GM19452 (cell line): ENCODE data around the gene SBNO2.

Experiments used
- ATAC-seq: cut with Tn5 transposase; IDR thresholded peaks from one replicate; pipeline ENCODE4 v1.9.1; 2021; ENCODE audit not compliant: unreplicated experiment

The SBNO2 gene

DNA sequence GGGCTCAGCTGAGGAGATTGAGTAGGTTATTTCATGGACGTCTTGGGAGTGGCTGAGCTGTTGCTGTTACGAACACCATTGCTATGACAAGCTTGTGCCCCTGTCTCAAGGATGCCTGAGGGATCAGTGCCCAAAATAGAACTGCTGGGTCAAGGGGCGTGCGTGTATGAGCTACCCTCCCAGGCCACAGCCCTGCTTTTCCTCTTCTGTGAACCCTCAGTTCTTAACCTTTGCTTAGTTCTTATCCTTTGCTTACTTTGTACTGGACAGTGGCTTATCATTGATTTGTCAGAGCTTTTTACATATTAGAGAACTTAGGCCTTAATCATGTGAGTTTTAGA, 98.1 kb downstream of the SBNO2 start:
- ATAC-seq: no peak

DNA sequence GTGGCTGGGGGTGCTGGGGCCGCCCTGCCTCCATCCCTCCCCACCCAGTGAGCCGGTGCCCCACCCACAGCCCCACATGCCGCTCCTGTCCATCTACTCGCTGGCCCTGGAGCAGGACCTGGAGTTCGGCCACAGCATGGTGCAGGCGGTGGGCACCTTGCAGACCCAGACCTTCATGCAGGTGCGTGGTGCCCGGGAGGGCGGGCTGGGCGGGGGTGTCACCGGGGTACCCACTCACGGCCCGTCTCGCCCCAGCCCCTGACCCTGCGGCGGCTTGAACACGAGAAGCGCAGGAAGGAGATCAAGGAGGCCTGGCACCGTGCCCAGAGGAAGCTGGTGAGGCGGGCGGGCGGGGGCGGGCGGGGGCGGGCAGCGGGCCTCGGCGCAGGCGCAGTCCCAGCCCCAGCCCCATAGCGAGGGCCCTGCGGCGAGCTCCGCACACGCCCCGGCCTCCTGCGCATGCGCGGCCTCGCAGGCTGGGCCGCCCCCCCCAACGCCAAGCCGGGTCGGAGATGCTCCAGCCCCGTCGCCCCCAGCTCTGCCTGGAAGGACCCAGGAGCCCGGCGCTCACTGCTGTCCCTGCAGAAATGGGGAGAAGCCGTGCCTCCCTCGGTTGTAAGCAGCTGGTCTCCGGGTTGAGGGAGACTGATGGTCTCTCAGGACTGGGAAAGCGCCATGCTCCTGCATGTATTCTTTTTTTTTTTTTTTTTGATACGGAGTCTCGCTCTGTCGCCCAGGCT, 99.4 kb downstream of the SBNO2 start:
- peak; percentile 36 for ATAC-seq

DNA sequence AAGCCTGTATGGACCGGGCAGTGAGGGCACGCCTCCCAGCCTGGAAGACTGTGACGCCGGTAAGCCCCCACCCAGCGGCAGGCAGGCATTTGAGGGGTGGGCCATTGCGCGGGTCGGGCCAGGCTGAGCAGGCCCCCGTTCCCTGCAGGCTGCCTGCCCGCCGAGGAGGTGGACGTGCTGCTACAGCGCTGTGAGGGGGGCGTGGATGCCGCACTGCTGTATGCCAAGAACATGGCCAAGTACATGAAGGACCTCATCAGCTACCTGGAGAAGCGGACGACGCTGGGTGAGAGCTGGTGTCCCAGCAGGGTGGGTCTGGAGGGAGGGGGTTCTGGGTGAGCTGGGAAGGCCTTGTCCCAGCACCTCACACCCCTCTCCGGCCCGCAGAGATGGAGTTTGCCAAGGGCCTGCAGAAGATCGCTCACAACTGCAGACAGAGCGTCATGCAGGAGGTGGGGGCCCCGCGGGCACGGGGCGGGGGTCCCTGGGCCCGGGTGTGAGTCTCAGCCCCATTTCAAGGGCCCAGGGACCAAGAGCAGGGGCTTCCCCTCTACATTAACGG, 100.0 kb downstream of the SBNO2 start:
- no peak for ATAC-seq

DNA sequence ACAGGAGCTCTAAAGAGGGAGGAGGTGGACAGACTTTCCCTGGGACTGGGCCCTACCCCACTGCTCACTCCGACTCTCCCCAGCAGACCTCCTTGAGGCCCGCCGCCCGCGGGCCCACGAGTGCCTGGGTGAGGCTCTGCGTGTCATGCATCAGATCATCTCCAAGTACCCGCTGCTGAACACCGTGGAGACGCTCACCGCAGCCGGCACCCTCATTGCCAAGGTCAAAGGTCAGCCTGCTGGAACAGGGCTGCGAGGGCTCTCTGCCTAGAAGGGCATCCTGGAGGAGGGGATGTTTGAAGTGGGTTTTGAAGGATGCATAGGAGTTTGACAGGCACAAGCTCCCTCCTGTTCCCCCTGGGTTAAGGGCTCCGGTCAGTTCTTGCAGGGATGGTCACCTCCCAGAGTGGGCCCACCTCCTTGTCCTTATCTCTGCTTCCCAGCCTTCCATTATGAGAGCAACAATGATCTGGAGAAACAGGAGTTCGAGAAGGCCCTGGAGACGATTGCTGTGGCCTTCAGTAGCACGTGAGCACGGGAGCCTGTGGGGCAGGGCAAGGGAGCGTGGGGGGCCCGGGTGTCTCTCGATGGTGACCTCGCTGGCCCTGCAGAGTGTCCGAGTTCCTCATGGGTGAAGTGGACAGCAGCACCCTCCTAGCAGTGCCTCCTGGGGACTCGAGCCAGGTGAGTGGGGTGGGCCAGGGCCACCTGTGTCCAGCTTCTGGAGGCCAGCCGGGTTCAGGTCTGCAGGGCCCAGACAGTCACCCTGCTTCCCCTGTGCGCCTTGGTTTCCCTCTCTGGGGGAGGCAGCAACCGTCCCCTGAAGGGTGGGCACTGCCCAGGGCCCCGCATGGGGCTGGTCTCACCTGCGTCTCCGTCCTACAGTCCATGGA, 100.8 kb downstream of the SBNO2 start:
- ATAC-seq: no peak

DNA sequence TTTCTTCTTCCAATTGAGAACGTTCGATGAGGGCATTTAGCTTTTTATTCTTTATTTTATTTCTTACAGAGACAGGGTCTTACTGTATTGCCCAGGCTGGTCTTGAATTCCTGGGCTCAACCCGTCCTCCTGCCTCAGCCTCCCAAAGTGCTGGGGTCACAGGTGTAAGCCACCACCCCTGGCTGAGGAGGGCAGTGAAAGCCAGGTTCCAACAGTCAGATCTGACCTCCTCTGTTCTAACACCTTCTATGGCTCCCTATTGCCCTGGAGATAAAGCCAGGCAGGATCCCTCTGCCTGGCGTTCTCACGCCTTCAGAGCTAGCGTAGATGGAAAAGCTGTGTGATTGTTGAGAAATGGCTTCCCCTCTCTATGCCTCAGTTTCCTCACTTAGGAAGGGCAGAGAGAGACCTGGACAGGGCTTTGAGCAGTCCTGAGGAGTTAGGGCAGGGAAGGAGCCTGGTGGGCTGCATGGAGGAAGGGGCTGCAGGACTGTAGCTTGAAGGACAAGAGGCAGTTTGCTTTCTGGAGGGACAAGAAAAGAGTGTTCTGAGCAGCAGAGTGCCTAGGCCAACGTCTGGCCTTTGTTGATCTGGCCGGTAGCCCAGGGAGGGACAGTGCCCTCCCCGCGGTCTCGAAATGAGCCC, 101.6 kb downstream of the SBNO2 start:
- ATAC-seq: no peak

DNA sequence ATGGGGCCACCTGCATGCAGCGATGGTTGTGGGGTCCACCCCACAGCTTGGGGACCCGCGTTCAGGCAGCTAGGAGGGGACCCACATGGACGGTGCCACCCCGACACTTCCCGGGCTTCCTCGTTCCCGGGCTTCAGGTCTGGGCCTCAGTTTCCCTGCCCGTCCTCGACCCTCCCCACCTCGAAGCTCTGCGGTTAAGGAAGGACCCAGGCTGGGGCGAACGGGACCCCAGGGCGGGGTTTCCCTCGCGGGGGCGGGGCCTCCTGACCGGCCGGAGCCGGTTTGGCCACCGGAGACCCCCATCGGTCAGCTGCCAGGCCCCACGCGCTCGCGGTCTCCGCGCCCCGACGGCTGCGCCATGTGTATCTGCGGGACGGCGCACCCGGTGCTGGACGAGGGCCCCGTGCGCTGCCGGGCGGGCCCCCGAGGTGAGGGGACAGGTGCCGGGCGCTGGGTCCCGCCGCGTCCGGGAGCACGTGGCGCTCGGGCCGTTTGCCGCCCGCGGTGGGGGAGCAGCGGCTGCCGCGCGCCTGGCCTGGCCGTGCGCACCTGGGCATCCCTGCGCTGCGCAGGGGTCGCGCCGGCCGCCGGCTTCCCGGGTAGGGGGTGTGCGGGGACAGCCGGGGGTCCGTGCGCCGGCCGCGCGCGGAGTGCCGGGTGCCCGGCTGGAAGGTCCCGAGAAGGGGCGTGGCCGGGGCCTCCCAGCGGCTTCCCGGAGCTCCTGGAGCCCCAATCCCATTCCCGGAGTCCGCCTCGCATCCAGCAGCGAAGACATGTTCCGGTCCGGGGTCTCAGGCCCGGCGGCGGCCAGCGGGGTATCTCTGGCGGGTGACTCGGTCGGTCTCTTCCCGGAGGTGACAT, 102.9 kb downstream of the SBNO2 start:
- no peak for ATAC-seq

DNA sequence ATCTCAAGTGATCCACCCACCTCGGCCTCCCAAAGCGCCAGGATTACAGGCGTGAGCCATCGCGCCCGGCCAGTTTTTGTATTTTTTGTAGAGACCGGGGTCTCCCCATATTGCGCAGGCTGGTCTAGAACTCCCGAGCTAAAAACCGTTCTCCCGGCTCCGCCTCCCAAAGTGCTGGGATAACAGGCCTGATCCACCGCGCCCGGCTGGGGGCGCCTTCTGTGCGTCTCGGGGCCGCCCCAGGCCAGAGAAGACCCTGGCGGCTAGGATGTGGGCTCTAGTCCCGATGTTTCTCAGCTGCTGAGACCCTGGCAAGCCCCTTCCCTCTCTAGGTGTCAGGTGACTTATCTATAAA, 103.5 kb downstream of the SBNO2 start:
- ATAC-seq: no peak

DNA sequence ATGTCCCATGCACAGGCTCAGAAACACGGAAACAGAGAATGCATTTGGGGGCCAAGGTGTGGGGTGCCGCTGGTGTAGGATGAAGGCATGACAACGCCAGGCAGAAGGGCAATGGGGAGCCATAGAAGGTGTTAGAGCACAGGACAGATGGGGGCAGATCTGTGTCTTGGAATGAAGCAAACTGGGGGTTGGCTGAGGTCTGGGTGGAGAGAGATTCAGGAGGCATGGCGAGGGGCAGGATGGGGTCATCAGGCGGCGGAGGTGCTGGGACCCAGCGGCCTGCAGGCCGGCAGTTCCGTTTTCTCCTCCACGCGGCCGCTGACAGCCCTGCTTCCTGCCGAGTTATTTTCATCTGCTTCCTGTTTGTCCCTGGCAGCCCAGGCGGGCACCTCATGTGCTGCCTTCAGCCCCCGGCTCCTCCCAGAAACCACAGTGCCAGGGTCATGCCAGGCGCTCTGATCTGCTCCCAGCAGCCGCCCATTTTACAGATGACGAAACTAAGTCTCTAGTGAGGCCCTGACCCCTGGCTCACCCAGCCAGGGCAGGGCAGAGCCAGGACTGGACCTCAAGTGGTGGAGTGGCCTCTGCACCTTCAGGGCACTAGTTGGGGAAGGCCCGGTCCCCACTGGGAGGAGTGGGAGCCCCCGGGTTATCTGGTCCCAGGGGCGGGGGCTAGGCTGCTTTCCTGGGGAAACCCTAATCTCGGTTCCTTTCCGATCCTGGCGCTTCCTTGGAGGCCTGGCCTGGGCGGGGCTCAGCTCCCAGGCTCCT, 104.9 kb downstream of the SBNO2 start:
- no peak for ATAC-seq

DNA sequence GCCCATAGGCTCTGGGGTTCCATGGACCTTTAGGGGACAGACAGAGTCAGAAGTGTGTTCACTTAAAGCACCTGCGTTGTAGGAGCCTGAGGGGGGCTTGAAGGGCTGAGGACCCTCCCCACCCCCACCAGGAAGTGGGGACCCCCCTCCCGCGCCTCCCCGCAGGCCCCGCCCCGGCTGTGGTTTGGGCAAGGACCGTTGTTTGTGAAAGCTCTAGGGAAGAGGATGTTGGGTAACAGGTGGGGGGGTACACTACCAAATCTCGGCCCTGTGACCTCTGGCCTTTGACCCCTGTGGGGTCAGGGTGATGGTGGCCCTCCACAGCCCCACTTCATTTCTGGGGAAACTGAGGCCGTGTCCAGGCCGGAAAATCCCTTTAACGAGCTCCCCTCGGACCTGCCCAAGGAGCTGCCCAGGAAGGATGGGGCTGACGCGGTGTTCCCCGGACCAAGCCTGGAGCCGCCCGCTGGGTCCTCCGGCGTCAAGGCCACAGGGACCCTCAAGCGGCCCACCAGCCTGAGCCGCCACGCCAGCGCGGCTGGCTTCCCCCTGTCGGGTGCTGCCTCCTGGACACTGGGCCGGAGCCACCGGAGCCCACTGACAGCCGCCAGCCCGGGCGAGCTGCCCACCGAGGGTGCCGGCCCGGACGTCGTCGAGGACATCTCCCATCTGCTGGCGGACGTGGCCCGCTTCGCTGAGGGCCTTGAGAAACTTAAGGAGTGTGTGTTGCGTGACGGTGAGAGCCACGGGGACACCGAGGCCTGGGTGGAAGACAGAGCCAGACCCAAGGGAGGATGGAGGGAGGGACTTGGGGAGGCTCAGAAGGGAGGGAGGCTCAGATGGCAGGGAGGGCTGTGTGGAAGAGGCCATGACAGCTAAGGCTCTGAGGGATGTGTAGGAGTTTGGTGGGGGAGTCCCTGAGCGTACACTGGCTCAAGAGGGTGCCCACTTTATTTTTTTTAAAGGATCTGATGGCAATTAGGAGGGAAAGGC, 105.8 kb downstream of the SBNO2 start:
- no peak for ATAC-seq

DNA sequence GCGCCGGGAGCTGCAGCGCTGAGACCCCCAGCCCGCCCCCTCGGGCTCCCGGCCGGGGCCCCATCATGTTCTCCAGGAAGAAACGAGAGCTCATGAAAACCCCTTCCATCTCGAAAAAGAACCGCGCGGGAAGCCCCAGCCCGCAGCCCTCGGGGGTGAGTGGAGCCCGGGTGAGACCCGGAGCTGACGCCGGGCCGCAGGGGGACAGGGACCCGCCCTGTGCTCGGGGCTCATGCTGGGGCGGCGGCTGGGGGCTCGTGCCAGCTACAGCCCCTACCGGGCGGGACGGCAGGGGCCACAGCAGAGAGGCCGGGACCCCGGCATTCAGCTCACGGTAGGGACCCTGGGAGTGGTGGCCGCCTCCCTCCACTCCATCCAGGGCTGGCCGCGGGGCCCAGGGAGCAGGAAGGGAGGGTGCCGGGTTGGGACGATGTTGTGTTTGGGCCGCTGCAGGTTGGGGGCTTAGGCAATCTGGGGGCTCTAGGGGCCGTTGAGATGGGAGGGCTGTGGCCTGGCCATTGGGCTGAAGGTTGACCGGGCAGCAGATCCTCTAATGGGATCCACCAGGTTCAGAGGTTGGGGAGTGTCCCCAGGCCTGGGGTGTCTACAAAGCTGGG, 106.6 kb downstream of the SBNO2 start:
- ATAC-seq: no peak

DNA sequence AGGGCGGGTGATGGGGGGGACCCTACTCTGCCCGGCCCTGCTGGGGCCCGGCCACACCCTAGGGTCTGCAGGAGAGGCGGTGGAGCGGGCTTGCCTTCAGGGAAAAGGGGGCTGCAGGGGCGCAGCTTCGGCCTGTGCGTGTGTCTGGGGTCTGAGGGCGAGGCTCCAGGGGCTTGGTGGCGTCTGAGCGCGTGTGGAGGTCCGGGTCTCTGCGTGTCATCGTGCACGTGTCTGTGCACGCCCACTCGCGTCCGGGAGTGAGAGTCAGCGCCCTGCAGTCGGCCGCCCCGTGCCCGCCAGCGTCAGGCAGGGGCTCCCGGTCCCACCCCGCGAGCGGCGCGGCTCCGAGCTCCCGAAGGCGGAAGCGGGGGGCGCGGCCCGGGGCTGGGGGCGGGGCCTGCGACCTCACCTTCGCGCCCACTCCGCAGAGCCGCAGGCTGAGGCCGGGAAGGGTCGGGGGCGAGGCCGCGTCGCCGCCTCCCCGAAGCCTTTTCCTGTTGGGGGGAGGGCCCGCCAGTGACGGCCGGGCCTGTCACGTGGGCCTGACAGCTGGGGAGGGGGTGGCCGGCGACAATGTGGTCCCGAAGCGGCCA, 107.2 kb downstream of the SBNO2 start, which contains the start of gene ARHGAP45:
Gene ARHGAP45, plus strand, starts transcription at position 420 of the 593 bp plus-strand sequence. CDS start 239 bp downstream, outside the sequence.
- ATAC-seq: no peak

DNA sequence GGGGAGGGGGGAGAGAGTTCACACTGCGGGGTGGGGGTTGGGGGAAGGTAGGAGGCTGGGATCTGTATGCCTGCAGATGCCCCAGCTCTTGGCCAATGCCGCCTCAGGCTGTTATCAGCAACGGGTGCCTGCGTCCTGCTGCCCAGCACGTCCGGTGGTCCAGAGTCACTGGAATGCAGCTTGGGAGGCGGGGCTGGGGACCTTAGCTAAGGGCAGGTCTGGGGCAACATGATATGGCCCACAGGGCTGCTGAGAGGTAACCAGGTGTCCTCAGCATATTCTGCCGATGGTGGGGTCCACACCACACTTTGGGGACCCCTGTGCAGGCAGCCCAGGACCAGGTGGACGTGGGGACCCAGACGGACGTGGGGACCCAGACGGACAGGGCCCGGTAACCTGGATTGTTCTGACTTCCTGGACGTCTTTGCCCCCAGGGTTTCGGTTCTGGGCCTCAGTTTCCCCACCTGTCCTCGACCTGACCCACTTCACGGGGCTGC, 107.8 kb downstream of the SBNO2 start:
- ATAC-seq: no peak

DNA sequence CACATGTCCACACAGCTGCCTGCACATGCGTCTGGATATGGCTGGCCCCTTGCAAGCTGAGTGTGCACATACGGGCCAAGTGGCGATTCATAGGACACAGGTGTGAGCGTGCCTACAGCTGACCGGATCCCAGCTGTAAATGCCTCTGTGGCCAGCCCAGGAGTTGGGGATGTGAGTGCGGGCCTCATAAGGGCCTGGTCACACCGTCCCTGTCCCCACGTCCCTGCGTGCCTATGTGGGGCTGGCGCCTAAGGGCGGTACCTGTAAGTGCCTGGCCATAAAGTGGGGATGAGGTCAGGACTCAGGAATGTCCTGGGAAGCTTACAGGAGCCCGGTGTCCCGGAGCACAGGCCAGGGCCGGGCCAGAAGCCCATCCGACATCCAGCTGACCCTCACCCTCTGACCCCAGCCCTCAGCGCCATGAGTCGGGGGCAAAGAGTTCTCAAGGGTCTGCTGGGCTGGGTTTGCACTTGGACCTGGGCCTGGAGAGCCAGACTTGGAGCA, 108.4 kb downstream of the SBNO2 start:
- no peak for ATAC-seq

DNA sequence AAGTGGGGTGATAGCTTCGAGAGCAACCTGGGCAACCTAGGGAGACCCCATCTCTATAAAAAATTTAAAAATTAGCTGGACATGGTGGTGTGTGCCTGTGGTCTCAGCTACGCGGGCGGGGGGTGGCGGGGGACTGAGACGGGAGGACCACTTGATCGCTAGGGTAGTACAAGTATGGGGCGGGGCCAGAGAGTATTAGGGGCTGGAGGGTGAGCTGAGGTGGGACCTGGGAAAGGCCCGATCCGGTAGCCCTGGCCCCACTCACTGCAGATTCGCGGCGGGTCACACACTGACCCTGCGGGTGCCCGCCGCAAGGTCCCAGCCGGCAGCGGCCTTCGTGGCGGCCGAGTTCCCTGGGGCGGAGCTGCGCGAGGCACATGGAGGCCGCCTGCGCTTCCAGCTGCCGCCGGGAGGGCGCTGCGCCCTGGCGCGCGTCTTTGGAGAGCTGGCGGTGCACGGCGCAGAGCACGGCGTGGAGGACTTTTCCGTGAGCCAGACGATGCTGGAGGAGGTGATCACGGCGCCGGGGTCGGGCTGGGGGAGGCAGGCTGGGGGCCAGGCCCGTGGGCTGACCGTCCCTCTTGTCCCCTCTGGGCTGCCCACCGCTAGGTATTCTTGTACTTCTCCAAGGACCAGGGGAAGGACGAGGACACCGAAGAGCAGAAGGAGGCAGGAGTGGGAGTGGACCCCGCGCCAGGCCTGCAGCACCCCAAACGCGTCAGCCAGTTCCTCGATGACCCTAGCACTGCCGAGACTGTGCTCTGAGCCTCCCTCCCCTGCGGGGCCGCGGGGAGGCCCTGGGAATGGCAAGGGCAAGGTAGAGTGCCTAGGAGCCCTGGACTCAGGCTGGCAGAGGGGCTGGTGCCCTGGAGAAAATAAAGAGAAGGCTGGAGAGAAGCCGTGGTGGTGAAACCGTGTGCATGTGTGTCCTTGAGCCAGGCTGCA, 109.1 kb downstream of the SBNO2 start:
- ATAC-seq: no peak

DNA sequence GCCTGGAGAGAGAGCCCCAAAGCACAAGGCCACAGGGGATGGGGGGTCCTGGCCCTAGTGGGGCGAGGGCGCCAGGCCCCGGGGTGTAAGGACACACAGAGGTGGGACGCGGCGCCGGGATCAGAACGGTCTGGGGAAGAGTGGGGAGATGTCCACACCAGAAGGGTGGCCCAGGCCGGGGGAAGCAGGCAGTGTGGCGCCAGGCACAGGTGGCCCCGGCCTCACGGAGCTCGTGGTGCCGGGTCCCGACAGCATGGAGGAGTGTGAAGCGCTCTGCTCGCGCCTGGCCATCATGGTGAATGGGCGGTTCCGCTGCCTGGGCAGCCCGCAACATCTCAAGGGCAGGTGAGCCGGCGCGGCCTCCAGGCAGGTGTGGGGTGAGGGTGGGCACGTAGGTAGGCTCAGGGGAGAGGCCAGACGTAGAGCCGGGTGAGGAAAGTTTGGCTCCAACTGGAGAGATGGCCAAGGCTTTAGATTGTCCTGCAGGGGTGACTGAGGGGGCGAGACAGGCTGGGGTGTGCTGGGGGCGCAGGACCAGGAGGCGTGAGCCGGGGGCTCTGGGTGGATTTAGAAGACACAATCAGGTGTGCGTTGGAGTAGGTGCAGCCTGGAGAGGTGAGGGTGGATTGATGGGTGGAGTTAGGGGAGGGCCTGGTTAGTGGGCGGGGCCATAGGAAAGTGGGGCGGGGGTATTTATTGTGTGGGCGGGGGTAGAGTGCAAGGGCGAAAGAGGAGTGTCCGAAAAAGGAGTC, 110.0 kb downstream of the SBNO2 start:
- no peak for ATAC-seq
